Right lobe of liver (tissue), 6 donors: Measurements from ENCODE around the gene CTIF. TPM values are rescaled to one million over a fixed set of nuclear protein-coding genes. Genes with fewer than 3 reads are reported as not detected.

Experiments used
- ATAC-seq, 4 donors: fragments of 200-7000 bp; cut with Tn5 transposase; one replicate each; pipeline ENCODE4 v1.9.1; 2020; ENCODE audit warnings: mild to moderate bottlenecking in 4 of 4, moderate library complexity in 4 of 4
- DNase-seq, 3 donors: peaks; one replicate each; pipeline ENCODE4 v3.0.0-alpha.2; 2020
- H3K27ac ChIP-seq, 3 donors: fragments of 200-600 bp; one replicate each; pipeline ENCODE4 v1.8.0; 2022
- H3K27me3 ChIP-seq, 2 donors: fragments of 200-600 bp; one replicate each; pipeline ENCODE4 v1.8.0; 2022
- H3K36me3 ChIP-seq, 4 donors: fragments of 200-600 bp; sonication (generic) in 1 of 4; one replicate each; pipeline versions ENCODE4 v1.5.1 to v1.8.0; 2017 to 2022; ENCODE audit warnings: control low read depth in 1 of 4
- H3K4me1 ChIP-seq, 4 donors: fragments of 200-600 bp; sonication (generic) in 1 of 4; one replicate each; pipeline versions ENCODE4 v1.5.1 to v1.8.0; 2017 to 2022; ENCODE audit warnings: control low read depth in 1 of 4
- H3K4me3 ChIP-seq, 3 donors: fragments of 200-600 bp; one replicate each; pipeline ENCODE4 v1.8.0; 2022
- H3K9me3 ChIP-seq, 4 donors: fragments of 200-600 bp; sonication (generic) in 1 of 4; one replicate each; pipeline versions ENCODE4 v1.5.1 to v1.8.0; 2017 to 2022; ENCODE audit warnings: control low read depth in 1 of 4
- CTCF ChIP-seq, 4 donors: fragments of 200-600 bp in 3 of 4; fragments of 450-650 bp in 1 of 4; IDR thresholded peaks; one replicate each; pipeline versions ENCODE4 v1.5.1 to v1.8.0; 2016 to 2022; ENCODE audit warnings: antibody characterized with exemption in 4 of 4, mild to moderate bottlenecking in 2 of 4
- POLR2A ChIP-seq: fragments of 450-650 bp; IDR thresholded peaks from one replicate; pipeline ENCODE4 v1.6.1; 2017; ENCODE audit warnings: antibody characterized with exemption, mild to moderate bottlenecking
- WGBS: methylation state at CpG from one replicate; pipeline ENCODE4 v1.1.6; 2018; ENCODE audit warnings: low coverage, low lambda C conversion rate; ENCODE audit not compliant: insufficient coverage; ENCODE audit errors: missing lambda C conversion rate; 5-methylcytosine and 5-hydroxymethylcytosine counted together
- intact Hi-C, 2 donors: fragments of 100-400 bp; cut with DNase I; formaldehyde crosslinking; loops; one replicate each; pipeline versions ENCODE4 v1.11.2 to v1.14.1; 2022
- total RNA-seq, 6 experiments: library from RNA; depleted of rRNA in 2 of 6; stranded (reverse); fragments of >200 nt in 2 of 6; fragmentation: NEBNext Ultra II Directional in 3 of 6; extraction: Animal tissue kit (Norgen Biotek cat#: 25700) in 3 of 6; gene quantifications; one replicate each; pipeline versions ENCODE4 v1.1.0 to v1.2.4, GENCODE V29; 2016 to 2023
- donor health status: DM: no; HTN: yes; CAD: no.
- donor health status: DM: no; HTN: no; CAD: no.
- donor health status: DM: no; HTN: no; CAD: no.
- donor health status: DM: no; HTN: yes; CAD: no.
- donor health status: DM: no; HTN: yes; CAD: no.

The CTIF gene
- total RNA-seq, 6 experiments from 2014 or later = 29.0 to 60.6 (median 43.1) TPM

GRCh38 chr18:48718251-48718959 lies 179.6 kb downstream of the CTIF start:
- 92% methylated on average over 8 of the region's 10 CpGs for WGBS
- H3K4me1 ChIP-seq = no peaks in the 10 kb centered on the region
- intact Hi-C loops = no loop called here
- DNase-seq (peak in 1 of 3 donors; percentile 1), ATAC-seq (no peak)
- peaks cover 0 to 36% (median 0%) of the 10 kb centered on the region in 4 donors for H3K36me3 ChIP-seq
- H3K27me3 ChIP-seq = no peaks in the 10 kb centered on the region
- H3K27ac ChIP-seq = no peak overlapping the region
- H3K9me3 ChIP-seq = no peaks in the 10 kb centered on the region
- TF ChIP-seq CTCF (IDR thresholded peaks at IDR 0.05) = no peak
- no peak for TF ChIP-seq POLR2A
- H3K4me3 ChIP-seq = no peak overlapping the region

GRCh38 chr18:48719388-48719787 lies 180.6 kb downstream of the CTIF start:
- Histone ChIP-seq H3K4me3 (no peak overlapping the region), H3K27ac (no peak overlapping the region), H3K9me3 (no peaks in the 10 kb centered on the region), H3K4me1 (no peaks in the 10 kb centered on the region), H3K36me3 (peaks cover 0 to 26% (median 0%) of the 10 kb centered on the region in 4 donors), H3K27me3 (no peaks in the 10 kb centered on the region)
- DNase-seq (no peak), ATAC-seq (no peak)
- 96% methylated on average over 4 of the region's 4 CpGs for WGBS
- intact Hi-C loops = no loop called here
- TF ChIP-seq POLR2A = no peak
- no peak for TF ChIP-seq CTCF (IDR thresholded peaks at IDR 0.05)

- peaks cover 0 to 23% (median 0%) of the 10 kb centered on the region in 4 donors for H3K36me3 ChIP-seq
- H3K4me3 ChIP-seq = no peak overlapping the region
- no peaks in the 10 kb centered on the region for H3K4me1 ChIP-seq
- no peaks in the 10 kb centered on the region for H3K27me3 ChIP-seq
- intact Hi-C loops = no loop called here
- TF ChIP-seq CTCF (IDR thresholded peaks at IDR 0.05) (no peak), POLR2A (no peak)
- H3K27ac ChIP-seq = no peak overlapping the region
- DNase-seq (peak in 1 of 3 donors; percentile 6), ATAC-seq (no peak)
- WGBS = 90% methylated on average over 7 of the region's 12 CpGs
- no peaks in the 10 kb centered on the region for H3K9me3 ChIP-seq
Observed at GRCh38 chr18:48719974-48720654, 181.3 kb downstream of the CTIF start.

- Histone ChIP-seq H3K4me3 (no peak overlapping the region), H3K27ac (no peak overlapping the region), H3K4me1 (no peaks in the 10 kb centered on the region), H3K36me3 (peaks cover 0 to 20% (median 0%) of the 10 kb centered on the region in 4 donors), H3K9me3 (no peaks in the 10 kb centered on the region), H3K27me3 (no peaks in the 10 kb centered on the region)
- 92% methylated on average over 6 of the region's 6 CpGs for WGBS
- peak in 1 of 3 donors; percentile 8 for DNase-seq
- no peak for ATAC-seq
- intact Hi-C loops = no loop called here
- TF ChIP-seq POLR2A (no peak), CTCF (IDR thresholded peaks at IDR 0.05) (no peak)
Observed at GRCh38 chr18:48720655-48721025, 181.8 kb downstream of the CTIF start.
